Urinary bladder (tissue), 4 donors: ENCODE results near the gene SLC9A9. TPM values are rescaled to one million over a fixed set of nuclear protein-coding genes. Genes with fewer than 3 reads are reported as not detected.
"Not testable (repeated sequence)": the region's sequence is repeated elsewhere in the genome, so short reads cannot be mapped to it uniquely, and the experiment has no call there.

ENCODE experiments used
- DNase-seq: peaks from one replicate; pipeline ENCODE4 v3.0.0-alpha.2; 2015; ENCODE audit errors: extremely low spot score
- H3K27ac ChIP-seq: one replicate; pipeline ENCODE4 v1.5.1; 2013; ENCODE audit warnings: low read depth, mild to moderate bottlenecking, moderate library complexity
- H3K36me3 ChIP-seq: one replicate; pipeline ENCODE4 v1.6.1; 2013; ENCODE audit warnings: mild to moderate bottlenecking, moderate library complexity; ENCODE audit not compliant: insufficient read depth
- H3K4me1 ChIP-seq: one replicate; pipeline ENCODE4 v1.6.1; 2013; ENCODE audit warnings: mild to moderate bottlenecking, moderate library complexity; ENCODE audit not compliant: insufficient read depth
- H3K4me3 ChIP-seq: one replicate; pipeline ENCODE4 v1.5.1; 2013; ENCODE audit warnings: low read depth, low read length
- WGBS: extraction: QIAGEN DNeasy Blood & Tissue Kit; methylation state at CpG from one replicate; pipeline ENCODE4 v1.1.7; 2013; 5-methylcytosine and 5-hydroxymethylcytosine counted together
- polyA plus RNA-seq: library from polyadenylated mRNA; stranded (reverse); fragments of 200-250 nt; gene quantifications from one replicate; pipeline ENCODE4 v1.2.3, GENCODE V29; 2013
- total RNA-seq: library from RNA; depleted of rRNA; stranded (reverse); fragments of >200 nt; gene quantifications from one replicate; pipeline ENCODE4 v1.2.3, GENCODE V29; 2014
- donor health status: healthy with polysubstance abuse.
- donor health status: healthy.

SLC9A9 gene
- total and polyA plus RNA-seq, 2 donors = 28.7 to 46.2 TPM

DNA sequence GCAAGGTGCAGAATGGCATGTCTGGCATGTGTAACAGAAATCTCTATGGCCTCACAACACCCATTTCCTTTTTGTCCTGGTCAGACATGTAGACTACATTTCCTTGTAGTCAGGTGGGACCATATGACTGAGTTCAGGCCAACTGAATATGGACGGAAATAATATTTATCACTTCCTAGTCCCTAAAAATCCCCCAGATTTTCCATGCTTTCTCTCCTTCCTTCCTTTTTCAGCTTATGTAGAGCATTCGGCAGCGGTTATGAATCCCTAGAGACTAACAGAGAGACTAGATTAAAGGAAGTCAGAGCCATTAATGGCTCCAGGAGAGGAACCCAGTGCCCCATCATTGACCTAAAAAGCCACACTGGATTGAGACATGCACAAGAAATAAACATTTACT, 35.8 kb downstream of the SLC9A9 start:
- no peak for DNase-seq
- H3K27ac ChIP-seq = no peak overlapping the region
- 66% methylated on average over 3 of the region's 3 CpGs for WGBS
- no peak overlapping the region for H3K4me3 ChIP-seq
- no peaks in the 10 kb centered on the region for H3K4me1 ChIP-seq
- no peaks in the 10 kb centered on the region for H3K36me3 ChIP-seq

GRCh38 chr3:143811602-143812001, 36.7 kb downstream of the SLC9A9 start:
- H3K4me3 ChIP-seq = no peak overlapping the region
- H3K36me3 ChIP-seq = no peaks in the 10 kb centered on the region
- WGBS = 77% methylated on average over 8 of the region's 8 CpGs
- no peak for DNase-seq
- H3K4me1 ChIP-seq = no peaks in the 10 kb centered on the region
- peak overlapping the region; percentile 64 for H3K27ac ChIP-seq

- H3K4me3 ChIP-seq = no peak overlapping the region
- H3K4me1 ChIP-seq = no peaks in the 10 kb centered on the region
- no peak overlapping the region for H3K27ac ChIP-seq
- 92% methylated on average over 2 of the region's 2 CpGs for WGBS
- no peaks in the 10 kb centered on the region for H3K36me3 ChIP-seq
- DNase-seq = no peak
These were observed 37.4 kb downstream of the SLC9A9 start for GRCh38 chr3:143810953-143811265.

- DNase-seq = no peak
- 87% methylated on average over 2 of the region's 2 CpGs for WGBS
These were observed 37.9 kb downstream of the SLC9A9 start for GRCh38 chr3:143810166-143810952.

DNA sequence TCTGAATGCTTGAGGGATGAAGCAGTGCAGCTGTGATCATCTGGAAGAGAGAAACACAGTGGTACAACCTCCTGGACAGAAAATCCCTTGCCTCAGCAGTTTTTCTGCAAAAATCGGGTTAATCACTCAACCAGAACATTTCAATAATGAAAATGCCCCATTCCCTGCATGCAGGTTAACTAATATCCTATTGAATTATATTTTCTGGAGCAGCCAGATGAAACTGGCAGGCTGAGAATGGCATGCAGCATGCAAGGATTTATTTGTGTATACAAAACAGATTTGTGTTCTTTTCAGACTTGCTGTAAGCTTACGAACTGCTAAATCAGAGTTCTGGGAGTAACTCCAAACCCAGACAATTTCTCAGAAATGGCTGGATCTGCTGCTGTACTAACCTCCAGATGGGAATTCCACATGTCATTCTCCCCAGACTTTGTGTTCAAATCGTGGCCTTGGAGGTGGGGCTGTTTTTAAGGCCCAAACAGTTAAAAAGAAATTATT, 39.1 kb downstream of the SLC9A9 start:
- peak; percentile 64 for DNase-seq
- Histone ChIP-seq H3K27ac (no peak overlapping the region), H3K36me3 (no peaks in the 10 kb centered on the region), H3K4me3 (no peak overlapping the region), H3K4me1 (no peaks in the 10 kb centered on the region)
- WGBS = 19% methylated on average over 3 of the region's 3 CpGs

More at GRCh38 chr3:143810166-143810952, 37.9 kb downstream of the SLC9A9 start:
- Histone ChIP-seq H3K4me3 (no peak overlapping the region), H3K36me3 (no peaks in the 10 kb centered on the region), H3K4me1 (no peaks in the 10 kb centered on the region), H3K27ac (no peak overlapping the region)

DNA sequence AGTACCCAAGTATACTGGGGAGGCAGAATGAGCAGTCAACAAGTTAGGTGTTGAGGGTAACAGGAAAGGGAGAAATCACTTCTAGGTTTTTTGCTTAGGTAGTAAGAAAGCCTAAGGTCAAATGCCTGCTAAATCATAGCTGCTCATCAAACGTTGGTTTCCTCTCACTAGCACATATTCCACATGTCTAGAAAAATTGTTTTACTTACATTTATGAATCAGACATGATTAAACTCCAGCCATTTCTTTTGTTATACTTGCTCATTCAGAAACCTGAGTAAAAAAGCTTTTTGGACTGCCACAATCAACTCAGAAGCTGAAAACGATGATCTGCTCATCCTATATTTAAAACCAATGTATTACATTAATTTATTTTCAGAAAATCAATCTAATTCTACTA, 40.2 kb downstream of the SLC9A9 start:
- 70% methylated on average over 2 of the region's 2 CpGs for WGBS
- Histone ChIP-seq H3K4me1 (no peaks in the 10 kb centered on the region), H3K4me3 (no peak overlapping the region), H3K36me3 (no peaks in the 10 kb centered on the region), H3K27ac (no peak overlapping the region)
- DNase-seq = no peak

- 88% methylated on average over 4 of the region's 4 CpGs for WGBS
- no peak for DNase-seq
- H3K27ac ChIP-seq = no peak overlapping the region
- no peaks in the 10 kb centered on the region for H3K36me3 ChIP-seq
- no peak overlapping the region for H3K4me3 ChIP-seq
- H3K4me1 ChIP-seq = no peaks in the 10 kb centered on the region
These were observed 42.2 kb downstream of the SLC9A9 start for GRCh38 chr3:143806038-143806437.

DNA sequence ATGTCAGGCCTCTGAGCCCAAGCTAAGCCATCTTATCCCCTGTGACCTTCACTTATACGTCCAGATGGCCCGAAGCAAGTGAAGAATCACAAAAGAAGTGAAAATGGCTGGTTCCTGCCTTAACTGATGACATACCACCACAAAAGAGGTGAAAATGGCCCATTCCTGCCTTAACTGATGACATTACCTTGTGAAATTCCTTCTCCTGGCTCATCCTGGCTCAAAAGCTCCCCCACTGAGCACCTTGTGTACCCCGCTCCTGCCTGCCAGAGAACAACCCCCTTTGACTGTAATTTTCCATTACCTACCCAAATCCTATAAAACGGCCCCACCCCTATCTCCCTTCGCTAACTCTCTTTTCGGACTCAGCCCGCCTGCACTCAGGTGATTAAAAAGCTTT, 42.8 kb downstream of the SLC9A9 start:
- not testable (repeated sequence) for H3K4me3 ChIP-seq, H3K27ac ChIP-seq, H3K4me1 ChIP-seq, H3K36me3 ChIP-seq, DNase-seq
- WGBS = 93% methylated on average over 7 of the region's 7 CpGs

GRCh38 chr3:143801046-143801445, 47.2 kb downstream of the SLC9A9 start:
- not testable (repeated sequence) for H3K4me1 ChIP-seq, DNase-seq, H3K4me3 ChIP-seq, H3K36me3 ChIP-seq, H3K27ac ChIP-seq
- WGBS = 98% methylated on average over 5 of the region's 5 CpGs

DNA sequence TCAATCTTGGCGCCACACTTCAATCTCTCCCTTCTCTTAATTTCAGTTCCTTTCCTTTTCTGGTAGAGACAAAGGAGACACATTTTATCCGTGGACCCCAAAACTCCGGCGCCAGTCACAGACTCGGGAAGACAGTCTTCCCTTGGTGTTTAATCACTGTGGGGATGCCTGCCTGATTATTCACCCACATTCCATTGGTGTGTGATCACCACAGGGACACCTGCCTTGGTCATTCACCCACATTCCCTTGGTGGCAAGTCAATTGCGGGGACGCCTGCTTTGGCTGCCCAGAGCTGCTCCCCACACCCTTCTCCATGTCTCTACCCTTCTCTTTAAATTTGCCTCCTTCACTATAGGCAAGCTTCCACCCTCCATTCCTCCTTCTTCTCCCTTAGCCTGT, 50.1 kb downstream of the SLC9A9 start:
- WGBS = 90% methylated on average over 7 of the region's 7 CpGs
- H3K36me3 ChIP-seq, H3K27ac ChIP-seq, H3K4me3 ChIP-seq, DNase-seq, H3K4me1 ChIP-seq: not testable (repeated sequence)

- DNase-seq = no peak
- WGBS = 55% methylated on average over 2 of the region's 2 CpGs
- Histone ChIP-seq H3K4me1 (no peaks in the 10 kb centered on the region), H3K4me3 (no peak overlapping the region), H3K27ac (no peak overlapping the region), H3K36me3 (no peaks in the 10 kb centered on the region)
These were observed 52.4 kb downstream of the SLC9A9 start for GRCh38 chr3:143795874-143796273.

DNA sequence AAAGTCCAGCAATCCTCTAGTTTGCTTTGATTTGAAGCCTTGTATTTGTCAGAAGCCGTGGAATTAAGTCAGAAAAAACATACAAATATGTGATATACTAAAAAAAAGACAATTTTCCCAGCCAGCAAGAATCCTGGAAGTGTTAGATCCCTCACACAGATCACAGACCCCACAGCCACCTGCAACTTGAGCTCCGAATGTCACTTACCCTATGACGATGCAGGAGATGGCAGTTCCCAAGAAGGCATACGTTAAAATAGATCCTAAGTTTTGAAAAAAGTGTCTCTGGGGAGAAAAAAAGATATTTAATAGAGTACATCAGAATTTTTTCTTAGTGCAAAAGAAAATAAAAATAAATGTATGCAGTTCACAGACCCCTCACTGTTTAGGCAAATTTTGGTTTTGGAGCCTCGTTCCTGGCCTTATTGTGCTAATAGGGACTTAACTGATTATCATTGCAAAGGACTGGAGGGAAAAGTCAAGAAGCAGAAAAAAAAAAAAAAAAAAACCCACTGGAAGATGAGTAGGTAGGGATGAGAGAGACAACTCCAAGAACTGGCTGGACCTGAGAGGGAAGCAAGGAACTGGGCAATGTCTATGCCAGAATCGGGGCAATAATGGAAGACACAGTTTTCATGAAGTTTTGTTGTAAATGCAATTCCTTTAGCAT, 53.3 kb downstream of the SLC9A9 start:
- Histone ChIP-seq H3K36me3 (no peaks in the 10 kb centered on the region), H3K4me3 (no peak overlapping the region), H3K27ac (no peak overlapping the region), H3K4me1 (no peaks in the 10 kb centered on the region)
- no peak for DNase-seq
- WGBS = 88% methylated on average over 6 of the region's 6 CpGs

DNA sequence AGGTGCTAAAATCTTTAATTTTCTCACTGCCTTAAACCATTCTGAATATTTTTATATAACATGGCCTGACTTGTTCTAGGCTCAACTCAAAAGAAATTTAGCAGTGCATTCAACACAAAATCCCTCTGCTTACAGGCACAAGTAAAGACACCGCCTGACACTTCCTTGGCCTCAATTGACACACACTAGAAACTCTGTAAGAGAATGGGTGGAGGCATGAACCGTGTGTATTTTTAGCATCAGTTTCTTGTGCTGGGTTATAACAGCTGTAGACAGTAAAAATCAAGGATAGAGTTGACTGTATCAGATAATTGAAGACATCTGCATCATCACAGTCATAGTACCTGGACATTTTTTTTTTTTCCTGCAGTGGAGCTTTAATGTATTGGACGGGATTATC, 54.3 kb downstream of the SLC9A9 start:
- H3K36me3 ChIP-seq = no peaks in the 10 kb centered on the region
- H3K4me3 ChIP-seq = no peak overlapping the region
- H3K27ac ChIP-seq = no peak overlapping the region
- no peak for DNase-seq
- 29% methylated on average over 3 of the region's 3 CpGs for WGBS
- H3K4me1 ChIP-seq = no peaks in the 10 kb centered on the region

GRCh38 chr3:143791386-143791785, 56.9 kb downstream of the SLC9A9 start:
- Histone ChIP-seq H3K4me3 (no peak overlapping the region), H3K36me3 (no peaks in the 10 kb centered on the region), H3K27ac (no peak overlapping the region), H3K4me1 (no peaks in the 10 kb centered on the region)
- no peak for DNase-seq
- 87% methylated on average over 2 of the region's 2 CpGs for WGBS
